Activated T-cell treated with anti-CD3 and anti-CD28 coated beads, Interleukin-2, amount 50 U/mL, for 4 hours (primary cell): ENCODE data around the gene RANBP10. TPM values are rescaled to one million over a fixed set of nuclear protein-coding genes. Genes with fewer than 3 reads are reported as not detected.

Experiments
- ATAC-seq, 2 donors: fragments of 200-7000 bp; cut with Tn5 transposase; one replicate each; pipeline ENCODE4 v1.10.0; 2021
- DNase-seq: peaks from one replicate; pipeline ENCODE4 v3.0.0-alpha.2; 2020
- H3K27me3 Mint-ChIP-seq: one replicate; pipeline ENCODE4 v1.8.0; 2021; ENCODE audit warnings: low read depth, mixed read lengths
- H3K36me3 Mint-ChIP-seq: one replicate; pipeline ENCODE4 v1.8.0; 2022; ENCODE audit warnings: mixed read lengths; ENCODE audit not compliant: insufficient read depth
- H3K4me1 Mint-ChIP-seq: one replicate; pipeline ENCODE4 v1.8.0; 2021; ENCODE audit warnings: low read depth, mixed read lengths
- H3K4me3 Mint-ChIP-seq: one replicate; pipeline ENCODE4 v1.8.0; 2021; ENCODE audit warnings: mild to moderate bottlenecking, moderate library complexity, mixed read lengths
- H3K9me3 Mint-ChIP-seq: one replicate; pipeline ENCODE4 v1.8.0; 2021; ENCODE audit warnings: mixed read lengths
- total RNA-seq, 3 donors: library from RNA; stranded (reverse); gene quantifications; one replicate each; pipeline ENCODE4 v1.2.1, GENCODE V29; 2021

Gene RANBP10
- total RNA-seq = 10 to 100 TPM; 17.2 to 17.9 (median 17.8) TPM

DNA sequence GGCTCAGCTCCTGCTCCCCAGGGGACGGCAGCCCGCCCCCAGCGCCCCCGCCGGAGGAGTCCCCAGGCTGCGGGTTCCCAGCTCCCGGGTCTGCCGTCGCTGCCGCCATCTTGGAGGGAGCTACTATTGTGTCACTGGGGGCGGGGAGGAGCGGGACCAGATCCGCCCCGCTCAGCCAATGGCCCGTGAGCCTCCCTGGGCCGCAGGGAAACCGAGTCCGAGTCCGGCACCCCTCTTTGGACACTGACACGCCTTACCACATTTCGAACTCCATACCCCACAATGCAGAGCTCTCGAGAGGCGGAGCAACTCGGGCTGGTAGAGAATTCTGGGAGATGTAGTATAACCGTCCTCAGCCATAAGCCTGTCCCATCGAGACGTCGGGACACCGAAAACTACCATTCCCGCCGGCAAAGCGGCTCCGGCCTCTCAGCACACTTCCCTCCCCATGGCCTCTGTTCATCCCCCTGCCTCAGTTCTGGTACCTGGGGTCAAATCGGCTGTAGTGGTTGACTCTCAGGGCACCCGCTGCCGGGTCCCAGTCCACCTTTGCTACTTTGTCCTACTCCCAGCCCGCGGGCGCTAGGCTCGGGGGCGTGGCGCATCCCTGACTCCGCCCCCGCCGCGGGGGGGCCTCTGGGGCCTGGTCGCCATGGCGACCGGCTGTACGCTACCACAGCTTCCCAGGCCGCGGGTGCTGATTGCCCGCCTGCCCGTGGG is at the start of gene RANBP10, which contains the start of gene TSNAXIP1:
RANBP10 (minus strand) TSS at position 133 of the 720 bp plus-strand sequence; CDS start at position 109, 24 bp downstream.
TSNAXIP1 (plus strand) TSS at position 462 of the 720 bp plus-strand sequence. CDS start 261 bp downstream, outside the sequence.
- H3K27me3 Mint-ChIP-seq = no peaks in the 10 kb centered on the region
- ATAC-seq (peak; percentile 96 to 97), DNase-seq (peak; percentile 93)
- H3K36me3 Mint-ChIP-seq = peaks cover 6% of the 10 kb centered on the region
- peaks cover 40% of the 10 kb centered on the region for H3K4me1 Mint-ChIP-seq
- no peaks in the 10 kb centered on the region for H3K9me3 Mint-ChIP-seq
- peak within 1 kb of the TSS; percentile 89 for H3K4me3 Mint-ChIP-seq

DNA sequence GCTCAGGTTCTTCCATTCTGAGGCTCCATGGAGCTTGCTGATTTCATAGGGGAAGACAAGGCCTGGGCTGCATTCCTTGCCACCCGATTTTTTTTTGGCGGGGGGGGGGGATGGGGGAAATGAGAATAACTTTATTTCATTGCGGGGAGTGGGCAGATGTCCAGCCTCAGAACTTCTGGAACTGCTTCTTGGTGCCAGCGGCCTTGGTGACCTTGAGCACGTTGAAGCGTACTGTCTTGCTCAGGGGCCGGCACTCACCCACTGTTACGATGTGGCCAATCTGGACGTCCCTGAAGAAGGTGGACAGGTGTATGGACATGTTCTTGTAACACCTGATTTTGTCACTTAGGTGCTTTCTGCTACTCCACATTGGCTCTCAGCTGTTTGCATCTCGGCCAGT is 49.4 kb upstream of the RANBP10 start:
- ATAC-seq = no peak
- Mint-ChIP-seq H3K36me3 (peaks cover 8% of the 10 kb centered on the region), H3K4me1 (peaks cover 40% of the 10 kb centered on the region), H3K4me3 (no peak overlapping the region), H3K27me3 (no peaks in the 10 kb centered on the region), H3K9me3 (no peaks in the 10 kb centered on the region)
- DNase-seq = no peak

DNA sequence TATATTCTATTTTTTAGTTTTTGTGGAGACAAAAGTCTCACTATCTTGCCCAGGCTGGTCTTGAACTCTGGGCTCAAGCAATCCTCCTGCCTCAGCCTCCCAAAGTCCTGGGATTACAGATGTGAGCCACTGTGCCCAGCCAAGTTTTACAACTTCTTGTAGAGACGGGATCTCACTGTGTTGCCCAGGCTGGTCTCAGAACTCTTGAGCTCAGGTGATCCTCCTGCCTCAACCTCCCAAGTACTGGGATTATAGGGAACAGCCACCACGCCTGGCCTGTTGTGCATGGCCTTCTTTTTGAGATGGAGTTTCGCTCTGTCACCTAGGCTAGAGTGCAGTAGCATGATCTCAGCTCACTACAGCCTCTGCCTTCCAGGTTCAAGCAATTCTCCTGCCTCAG is 47.3 kb upstream of the RANBP10 start:
- H3K27me3 Mint-ChIP-seq = no peaks in the 10 kb centered on the region
- no peak for ATAC-seq
- no peak overlapping the region for H3K4me3 Mint-ChIP-seq
- peaks cover 40% of the 10 kb centered on the region for H3K4me1 Mint-ChIP-seq
- H3K36me3 Mint-ChIP-seq = peaks cover 12% of the 10 kb centered on the region
- no peaks in the 10 kb centered on the region for H3K9me3 Mint-ChIP-seq
- no peak for DNase-seq

DNA sequence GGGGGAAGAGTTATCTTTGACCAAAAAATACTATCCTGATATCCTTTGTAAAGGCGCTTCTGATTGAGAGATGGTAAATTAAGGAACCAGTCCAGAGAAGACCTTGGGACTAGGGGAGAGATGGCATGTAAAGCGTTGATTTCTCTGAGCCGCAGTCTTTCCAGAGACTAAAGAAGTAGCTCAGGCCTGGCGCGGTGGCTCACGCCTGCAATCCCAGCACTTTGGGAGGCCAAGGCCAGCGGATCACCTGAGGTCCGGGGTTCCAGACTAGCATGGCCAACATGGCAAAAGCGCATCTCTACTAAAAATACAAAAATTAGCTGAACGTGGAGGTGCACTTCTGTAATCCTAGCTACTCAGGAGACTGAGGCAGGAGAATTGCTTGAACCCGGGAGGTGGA is 41.8 kb upstream of the RANBP10 start:
- no peak for ATAC-seq
- Mint-ChIP-seq H3K4me3 (peak overlapping the region; percentile 92), H3K36me3 (peaks cover 4% of the 10 kb centered on the region), H3K27me3 (no peaks in the 10 kb centered on the region), H3K9me3 (no peaks in the 10 kb centered on the region), H3K4me1 (peaks cover 41% of the 10 kb centered on the region)
- no peak for DNase-seq

DNA sequence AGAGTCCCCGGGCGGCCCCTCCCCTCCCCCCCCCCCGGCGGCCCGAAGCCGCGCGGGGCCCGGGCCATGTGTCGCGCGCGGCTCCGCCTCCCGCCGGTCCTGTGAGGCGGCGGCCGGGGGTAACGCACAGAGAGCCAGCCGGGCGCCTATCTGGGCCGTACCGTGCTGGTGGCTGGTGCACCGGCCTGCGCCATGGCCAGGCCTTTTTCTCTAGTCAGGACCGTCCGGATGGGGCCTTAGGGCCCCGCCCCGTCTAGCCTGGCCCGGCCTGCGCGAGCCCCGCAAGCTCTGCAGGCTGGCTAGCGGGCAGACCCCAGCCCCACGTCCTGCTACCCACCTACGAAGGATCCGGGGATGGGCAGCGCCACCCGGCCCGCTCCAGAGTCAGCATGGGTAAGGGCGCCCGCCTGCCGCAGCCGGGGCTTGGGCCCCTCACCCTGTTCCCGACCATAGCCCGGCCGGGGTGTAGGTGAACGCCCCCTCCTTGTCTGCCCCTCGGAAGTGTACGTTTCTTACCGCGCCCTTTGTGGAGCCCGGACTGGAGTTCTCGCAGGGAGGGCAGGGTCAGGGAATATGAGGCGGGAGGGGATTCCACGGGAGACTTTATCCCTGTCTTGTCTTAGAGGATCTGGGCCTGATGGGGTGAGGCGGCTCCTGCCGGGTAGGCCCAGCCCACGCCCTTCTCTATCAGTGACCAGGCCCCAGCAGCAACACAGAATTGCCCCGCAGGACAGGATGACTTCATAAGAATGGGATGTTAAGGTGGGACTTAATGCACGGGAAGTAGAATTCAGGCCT is 40.9 kb upstream of the RANBP10 start, which contains the start of gene CENPT:
CENPT (minus strand) TSS at position 630 of the 798 bp plus-strand sequence. CDS start 13,834 bp downstream, outside the sequence.
- H3K9me3 Mint-ChIP-seq = no peaks in the 10 kb centered on the region
- H3K4me1 Mint-ChIP-seq = peaks cover 44% of the 10 kb centered on the region
- ATAC-seq = peak; percentile 59 to 63
- peak; percentile 10 for DNase-seq
- peak within 1 kb of the TSS; percentile 92 for H3K4me3 Mint-ChIP-seq
- no peaks in the 10 kb centered on the region for H3K27me3 Mint-ChIP-seq
- H3K36me3 Mint-ChIP-seq = peaks cover 4% of the 10 kb centered on the region

DNA sequence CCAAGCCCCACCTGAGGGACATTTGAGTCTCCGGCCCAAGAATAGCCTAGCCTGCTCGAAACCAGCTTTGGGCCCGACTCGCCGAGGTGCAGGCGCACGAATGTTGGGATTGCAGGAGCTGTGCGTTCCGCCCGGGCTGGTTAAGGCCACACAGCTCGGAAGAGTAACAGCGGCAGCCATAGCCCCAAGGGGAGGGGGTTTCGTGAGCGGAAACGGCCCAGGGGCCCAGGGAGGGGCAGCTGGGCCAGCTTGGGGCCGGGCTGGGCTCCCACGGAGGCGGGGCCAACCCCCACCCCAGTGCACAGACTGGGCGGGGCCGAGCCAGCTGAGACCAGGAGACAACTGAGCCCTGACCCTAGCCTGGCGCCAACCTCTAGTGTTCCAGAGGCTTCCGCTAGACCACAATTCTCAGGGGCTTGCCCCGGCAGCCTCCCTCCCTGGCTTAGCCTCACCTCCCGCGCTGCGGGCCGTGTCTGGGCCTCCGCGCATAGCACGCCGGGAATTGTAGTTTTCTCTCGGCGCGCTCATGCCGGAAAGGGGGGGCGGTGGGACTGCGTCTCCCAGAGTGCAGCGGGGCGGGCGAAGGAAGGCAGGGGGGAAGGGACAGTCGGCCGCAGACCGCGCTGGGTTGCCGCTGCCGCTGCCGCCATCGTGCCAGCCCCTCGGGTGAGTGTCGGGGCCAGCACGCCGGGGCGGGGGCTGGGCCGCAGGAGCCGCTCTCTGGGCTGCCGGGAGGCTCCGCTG is 40.1 kb upstream of the RANBP10 start, which contains the start of gene NUTF2:
NUTF2 (plus strand) TSS at position 614 of the 744 bp plus-strand sequence. CDS start 18,198 bp downstream, outside the sequence.
- Mint-ChIP-seq H3K36me3 (peaks cover 4% of the 10 kb centered on the region), H3K27me3 (no peaks in the 10 kb centered on the region), H3K4me3 (peak within 1 kb of the TSS; percentile 92), H3K9me3 (no peaks in the 10 kb centered on the region), H3K4me1 (peaks cover 47% of the 10 kb centered on the region)
- ATAC-seq (peak; percentile 68), DNase-seq (peak; percentile 93)

DNA sequence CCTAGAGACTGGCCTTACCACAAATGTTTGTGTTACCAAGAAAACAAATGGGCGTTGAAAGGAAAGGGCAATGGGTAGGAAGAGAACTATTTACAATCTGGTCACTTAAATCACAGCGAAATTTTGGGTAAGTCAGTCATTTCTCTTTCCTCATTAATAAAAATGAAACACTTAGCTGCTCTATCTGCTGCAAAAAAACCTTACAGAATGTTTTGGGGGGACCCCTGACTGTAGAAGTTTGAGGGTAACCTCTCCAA is 39.6 kb upstream of the RANBP10 start:
- ATAC-seq (no peak), DNase-seq (no peak)
- H3K4me3 Mint-ChIP-seq = peak overlapping the region; percentile 87
- peaks cover 4% of the 10 kb centered on the region for H3K36me3 Mint-ChIP-seq
- H3K9me3 Mint-ChIP-seq = no peaks in the 10 kb centered on the region
- H3K27me3 Mint-ChIP-seq = no peaks in the 10 kb centered on the region
- H3K4me1 Mint-ChIP-seq = peaks cover 50% of the 10 kb centered on the region

DNA sequence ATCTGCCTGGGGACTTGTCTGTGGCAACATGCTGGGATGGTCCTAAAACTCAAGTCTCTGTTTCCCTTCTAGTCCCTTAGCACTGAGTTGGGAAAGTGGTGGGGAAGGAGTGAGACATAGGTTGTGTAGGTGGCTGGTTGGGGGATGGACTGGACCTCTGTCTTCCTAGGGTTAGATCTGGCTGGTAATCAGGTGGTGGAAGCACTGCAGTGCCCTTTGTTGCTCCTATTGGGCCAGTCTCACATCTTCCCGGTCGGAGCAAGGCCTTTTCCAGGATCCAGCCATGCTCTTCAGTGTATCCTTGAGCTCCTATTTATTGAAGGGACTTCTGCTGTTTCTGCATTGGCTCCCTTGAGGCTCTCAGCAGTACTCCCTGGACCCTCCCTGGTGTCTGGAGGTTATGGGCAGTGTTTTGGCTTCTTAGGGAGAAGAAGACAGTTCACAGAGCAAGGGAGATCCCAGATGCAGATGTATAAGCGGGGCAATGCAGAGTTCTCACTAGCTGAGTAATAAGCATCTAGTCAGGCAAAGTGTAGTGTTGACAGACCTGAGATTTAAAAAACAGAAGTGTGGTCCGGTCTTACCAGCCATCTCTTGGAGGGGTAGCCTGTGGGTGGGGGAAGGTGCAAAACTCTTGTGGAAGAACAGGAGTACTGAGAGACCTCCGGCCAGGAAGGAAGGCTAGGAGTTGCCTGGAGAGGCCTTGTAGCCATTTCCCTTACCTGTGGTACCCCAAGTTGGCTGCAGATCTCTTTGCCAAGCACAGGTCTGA is 39.1 kb upstream of the RANBP10 start:
- no peak for ATAC-seq

DNA sequence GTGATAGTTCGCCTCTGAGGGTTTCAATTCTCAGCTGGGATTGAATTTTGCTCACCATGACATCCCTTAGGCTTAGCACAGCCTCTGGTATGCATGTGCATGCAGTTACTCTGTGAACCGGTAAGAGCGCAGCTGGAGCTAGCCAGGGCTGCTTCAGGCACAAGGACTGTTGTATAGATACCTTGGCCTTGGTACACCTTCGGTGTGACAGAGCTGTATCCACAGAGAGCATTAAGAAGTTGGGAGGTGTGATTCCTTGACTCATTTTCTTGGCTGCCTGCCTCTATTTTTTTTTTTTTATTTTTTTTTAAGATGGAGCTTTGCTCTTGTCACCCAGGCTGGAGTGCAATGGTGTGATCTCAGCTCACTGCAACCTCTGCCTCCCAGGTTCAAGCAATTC is 38.1 kb upstream of the RANBP10 start:
- Mint-ChIP-seq H3K36me3 (peaks cover 4% of the 10 kb centered on the region), H3K4me3 (peak overlapping the region; percentile 93), H3K9me3 (no peaks in the 10 kb centered on the region), H3K27me3 (no peaks in the 10 kb centered on the region), H3K4me1 (peaks cover 50% of the 10 kb centered on the region)
- DNase-seq (no peak), ATAC-seq (no peak)

More for the DNA sequence above, 39.1 kb upstream of the RANBP10 start:
- no peaks in the 10 kb centered on the region for H3K27me3 Mint-ChIP-seq
- H3K9me3 Mint-ChIP-seq = no peaks in the 10 kb centered on the region
- H3K36me3 Mint-ChIP-seq = peaks cover 4% of the 10 kb centered on the region
- DNase-seq = no peak
- peak overlapping the region; percentile 87 for H3K4me3 Mint-ChIP-seq
- peaks cover 50% of the 10 kb centered on the region for H3K4me1 Mint-ChIP-seq

DNA sequence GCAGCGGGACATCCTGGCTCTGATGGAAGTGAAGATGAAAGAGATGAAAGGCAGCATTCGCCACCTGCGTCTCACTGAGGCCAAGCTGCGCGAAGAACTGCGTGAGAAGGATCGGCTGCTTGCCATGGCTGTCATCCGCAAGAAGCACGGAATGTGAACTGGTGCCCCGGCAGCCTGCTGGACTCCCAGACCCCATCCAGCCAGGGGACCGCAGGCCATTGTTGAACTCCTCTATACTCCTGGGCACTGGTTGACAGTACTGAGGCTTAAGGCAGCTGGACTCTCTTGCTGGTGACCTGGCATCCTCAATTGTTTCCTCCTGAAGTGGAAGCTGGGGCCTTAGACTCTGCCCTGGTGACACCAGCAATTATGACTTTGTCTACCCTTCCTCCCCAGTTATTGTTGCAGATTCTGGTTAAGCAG is 37.0 kb upstream of the RANBP10 start:
- peak in 1 of 2 donors; percentile 0 for ATAC-seq
- H3K27me3 Mint-ChIP-seq = no peaks in the 10 kb centered on the region
- H3K4me3 Mint-ChIP-seq = peak overlapping the region; percentile 93
- no peak for DNase-seq
- H3K36me3 Mint-ChIP-seq = no peaks in the 10 kb centered on the region
- peaks cover 46% of the 10 kb centered on the region for H3K4me1 Mint-ChIP-seq
- H3K9me3 Mint-ChIP-seq = no peaks in the 10 kb centered on the region

DNA sequence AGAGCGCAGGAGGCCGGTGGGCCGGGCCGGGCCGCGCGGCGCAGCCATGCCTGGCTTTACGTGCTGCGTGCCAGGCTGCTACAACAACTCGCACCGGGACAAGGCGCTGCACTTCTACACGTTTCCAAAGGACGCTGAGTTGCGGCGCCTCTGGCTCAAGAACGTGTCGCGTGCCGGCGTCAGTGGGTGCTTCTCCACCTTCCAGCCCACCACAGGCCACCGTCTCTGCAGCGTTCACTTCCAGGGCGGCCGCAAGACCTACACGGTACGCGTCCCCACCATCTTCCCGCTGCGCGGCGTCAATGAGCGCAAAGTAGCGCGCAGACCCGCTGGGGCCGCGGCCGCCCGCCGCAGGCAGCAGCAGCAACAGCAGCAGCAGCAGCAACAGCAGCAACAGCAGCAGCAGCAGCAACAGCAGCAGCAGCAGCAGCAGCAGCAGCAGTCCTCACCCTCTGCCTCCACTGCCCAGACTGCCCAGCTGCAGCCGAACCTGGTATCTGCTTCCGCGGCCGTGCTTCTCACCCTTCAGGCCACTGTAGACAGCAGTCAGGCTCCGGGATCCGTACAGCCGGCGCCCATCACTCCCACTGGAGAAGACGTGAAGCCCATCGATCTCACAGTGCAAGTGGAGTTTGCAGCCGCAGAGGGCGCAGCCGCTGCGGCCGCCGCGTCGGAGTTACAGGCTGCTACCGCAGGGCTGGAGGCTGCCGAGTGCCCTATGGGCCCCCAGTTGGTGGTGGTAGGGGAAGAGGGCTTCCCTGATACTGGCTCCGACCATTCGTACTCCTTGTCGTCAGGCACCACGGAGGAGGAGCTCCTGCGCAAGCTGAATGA is 36.4 kb upstream of the RANBP10 start:
- peak; percentile 32 to 36 for ATAC-seq

DNA sequence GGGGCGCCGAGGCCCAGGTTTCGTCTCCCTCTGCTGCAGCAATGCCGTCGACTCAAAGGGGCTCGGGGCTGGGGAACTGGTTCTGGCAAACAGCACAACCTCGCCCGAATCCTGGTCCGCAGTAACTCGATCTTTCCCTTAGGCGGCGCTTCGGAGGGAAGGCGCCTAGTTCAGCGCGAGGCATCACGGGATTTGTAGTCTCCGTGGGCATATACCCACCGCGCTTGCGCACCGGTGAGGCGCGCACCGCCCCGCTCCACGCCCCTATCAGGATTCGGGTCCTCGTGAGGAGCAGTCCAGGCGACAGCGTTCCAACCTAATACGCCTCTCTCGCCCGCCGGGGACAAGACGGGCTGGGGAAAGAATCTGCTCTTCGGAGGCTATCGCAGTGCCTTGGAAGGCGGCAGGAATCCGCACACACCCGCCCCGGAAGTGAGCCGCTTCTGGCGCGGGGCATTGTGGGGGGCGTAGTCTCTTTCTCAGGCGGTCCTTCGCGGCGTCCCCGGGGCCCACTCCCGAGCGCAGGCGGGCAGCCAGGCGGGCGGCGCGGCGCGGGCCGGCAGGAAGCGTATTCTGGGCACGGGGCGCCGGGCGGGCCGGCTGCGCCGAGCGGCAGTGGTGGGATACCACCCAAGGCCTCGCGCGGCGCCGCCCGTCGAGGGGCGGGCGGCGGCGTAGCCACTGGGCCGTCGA is 35.6 kb upstream of the RANBP10 start, which contains the start of gene THAP11:
THAP11 (plus strand) TSS at position 505 of the 693 bp plus-strand sequence. CDS start 235 bp downstream, outside the sequence.
- no peaks in the 10 kb centered on the region for H3K36me3 Mint-ChIP-seq
- H3K27me3 Mint-ChIP-seq = no peaks in the 10 kb centered on the region
- peaks cover 39% of the 10 kb centered on the region for H3K4me1 Mint-ChIP-seq
- DNase-seq (peak; percentile 89), ATAC-seq (peak; percentile 56 to 59)
- peak within 1 kb of the TSS; percentile 93 for H3K4me3 Mint-ChIP-seq
- no peaks in the 10 kb centered on the region for H3K9me3 Mint-ChIP-seq

More for the DNA sequence above, 36.4 kb upstream of the RANBP10 start:
- Mint-ChIP-seq H3K9me3 (no peaks in the 10 kb centered on the region), H3K27me3 (no peaks in the 10 kb centered on the region), H3K36me3 (no peaks in the 10 kb centered on the region), H3K4me3 (peak overlapping the region; percentile 93), H3K4me1 (peaks cover 42% of the 10 kb centered on the region)
- DNase-seq = peak; percentile 40
